HG03354 (cell line): ENCODE results near the gene FAM89B.

Experiments used
- ATAC-seq: cut with Tn5 transposase; IDR thresholded peaks from one replicate; pipeline ENCODE4 v1.9.1; 2021; ENCODE audit warnings: mild to moderate bottlenecking; ENCODE audit not compliant: unreplicated experiment, poor library complexity, severe bottlenecking

Gene FAM89B

GRCh38 chr11:65620666-65621065 lies 48.3 kb downstream of the FAM89B start:
- ATAC-seq: no peak

DNA sequence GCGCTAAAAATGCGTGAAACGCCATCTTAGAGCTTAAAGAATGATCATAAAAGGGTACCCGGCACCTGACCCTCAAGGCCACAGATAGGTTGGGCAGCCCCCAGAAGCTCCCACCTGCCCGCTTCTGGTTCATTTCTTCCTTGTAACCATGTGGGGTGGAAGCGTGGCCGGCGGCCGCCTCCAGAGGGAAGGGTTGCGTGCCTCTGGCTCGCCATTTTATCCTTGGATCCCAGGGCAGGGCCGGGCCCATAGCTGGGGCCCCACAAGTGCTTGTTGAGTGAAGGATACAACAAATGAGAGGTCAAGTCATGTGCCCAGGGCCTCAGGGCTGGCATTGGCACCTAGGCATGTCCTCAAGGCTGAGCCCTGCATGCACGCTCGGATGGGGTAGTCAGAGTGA lies 49.1 kb downstream of the FAM89B start:
- no peak for ATAC-seq

GRCh38 chr11:65622011-65622410 lies 49.7 kb downstream of the FAM89B start:
- no peak for ATAC-seq

GRCh38 chr11:65623177-65623576 lies 50.8 kb downstream of the FAM89B start:
- ATAC-seq: no peak
